ENCODE measurements around the gene HOXA6. TPM values are rescaled to one million over a fixed set of nuclear protein-coding genes. Genes with fewer than 3 reads are reported as not detected.

Gene HOXA6
- total RNA-seq, 1 experiment from 2014 or later = not detected

DNA sequence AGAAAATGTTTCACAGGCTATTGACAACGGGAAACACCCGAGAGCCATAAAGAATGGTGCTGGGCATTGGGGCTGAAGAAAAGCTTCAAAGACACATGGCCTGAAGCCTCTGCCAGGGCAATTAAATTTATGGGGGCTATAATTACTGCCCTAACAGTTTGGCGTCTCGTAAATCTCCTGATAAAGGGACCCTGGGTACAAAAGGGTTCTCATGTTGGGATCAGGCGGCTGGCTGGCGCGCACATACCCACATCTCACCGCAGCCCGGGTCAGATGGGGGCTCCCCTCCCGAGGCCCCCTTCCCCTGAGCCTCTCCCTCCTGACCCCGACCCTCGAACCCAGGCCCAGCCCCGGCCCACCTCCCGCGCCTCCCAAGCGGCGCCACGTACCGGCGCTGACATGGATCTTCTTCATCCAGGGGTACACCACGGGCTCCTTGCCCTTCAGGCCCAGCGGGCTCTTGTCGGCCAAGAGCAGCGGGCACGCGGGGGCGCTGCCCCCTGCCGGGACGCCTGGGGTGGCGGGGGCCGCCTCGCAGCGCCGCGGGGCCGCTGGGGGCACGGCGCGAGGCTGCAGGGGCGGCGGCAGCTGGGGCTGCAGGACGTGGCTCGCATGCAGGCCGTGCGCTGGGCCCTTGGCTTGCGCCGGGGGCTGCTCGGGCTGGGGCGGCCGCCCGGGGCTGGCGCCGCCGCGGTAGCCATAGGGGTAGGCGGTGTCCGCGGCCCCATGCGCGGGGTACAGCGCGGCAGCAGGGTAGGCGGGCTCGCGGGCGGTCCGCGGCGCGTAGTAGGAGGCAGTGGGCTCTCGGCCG, 17.6 kb downstream of the HOXA6 start:
- peak; percentile 39 for ATAC-seq
- Mint-ChIP-seq H3K4me3 (no peak overlapping the region), H3K27me3 (ENCODE audit: low read depth) (peaks cover 96% of the 10 kb centered on the region), H3K36me3 (no peaks in the 10 kb centered on the region; the same call in 1 of the 2 replicates), H3K27ac (no peak overlapping the region), H3K9me3 (no peaks in the 10 kb centered on the region), H3K4me1 (peaks cover 9% of the 10 kb centered on the region; the same call in 1 of the 2 replicates)
- POLR2A ChIA-PET = no interaction called here
- TF ChIP-seq, protein P1, sequence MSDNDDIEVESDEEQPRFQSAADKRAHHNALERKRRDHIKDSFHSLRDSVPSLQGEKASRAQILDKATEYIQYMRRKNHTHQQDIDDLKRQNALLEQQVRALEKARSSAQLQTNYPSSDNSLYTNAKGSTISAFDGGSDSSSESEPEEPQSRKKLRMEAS (CRISPR knock-in tag; IDR thresholded peaks at IDR 0.05) = no peak
- TF ChIP-seq ETV6 (CRISPR knock-in tag; IDR thresholded peaks at IDR 0.05) (no peak), ZNF232 (CRISPR knock-in tag; IDR thresholded peaks at IDR 0.05) (no peak), ZNF263 (CRISPR knock-in tag; IDR thresholded peaks at IDR 0.05; ENCODE audit: low read depth) (no peak), PRRX2 (CRISPR knock-in tag; IDR thresholded peaks at IDR 0.05) (no peak), ZNF423 (CRISPR knock-in tag; IDR thresholded peaks at IDR 0.05) (no peak)
- TF ChIP-seq, protein P2, sequence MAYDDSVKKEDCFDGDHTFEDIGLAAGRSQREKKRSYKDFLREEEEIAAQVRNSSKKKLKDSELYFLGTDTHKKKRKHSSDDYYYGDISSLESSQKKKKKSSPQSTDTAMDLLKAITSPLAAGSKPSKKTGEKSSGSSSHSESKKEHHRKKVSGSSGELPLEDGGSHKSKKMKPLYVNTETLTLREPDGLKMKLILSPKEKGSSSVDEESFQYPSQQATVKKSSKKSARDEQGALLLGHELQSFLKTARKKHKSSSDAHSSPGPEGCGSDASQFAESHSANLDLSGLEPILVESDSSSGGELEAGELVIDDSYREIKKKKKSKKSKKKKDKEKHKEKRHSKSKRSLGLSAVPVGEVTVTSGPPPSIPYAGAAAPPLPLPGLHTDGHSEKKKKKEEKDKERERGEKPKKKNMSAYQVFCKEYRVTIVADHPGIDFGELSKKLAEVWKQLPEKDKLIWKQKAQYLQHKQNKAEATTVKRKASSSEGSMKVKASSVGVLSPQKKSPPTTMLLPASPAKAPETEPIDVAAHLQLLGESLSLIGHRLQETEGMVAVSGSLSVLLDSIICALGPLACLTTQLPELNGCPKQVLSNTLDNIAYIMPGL (CRISPR knock-in tag; IDR thresholded peaks at IDR 0.05) = no peak
- TF ChIP-seq, protein P3, sequence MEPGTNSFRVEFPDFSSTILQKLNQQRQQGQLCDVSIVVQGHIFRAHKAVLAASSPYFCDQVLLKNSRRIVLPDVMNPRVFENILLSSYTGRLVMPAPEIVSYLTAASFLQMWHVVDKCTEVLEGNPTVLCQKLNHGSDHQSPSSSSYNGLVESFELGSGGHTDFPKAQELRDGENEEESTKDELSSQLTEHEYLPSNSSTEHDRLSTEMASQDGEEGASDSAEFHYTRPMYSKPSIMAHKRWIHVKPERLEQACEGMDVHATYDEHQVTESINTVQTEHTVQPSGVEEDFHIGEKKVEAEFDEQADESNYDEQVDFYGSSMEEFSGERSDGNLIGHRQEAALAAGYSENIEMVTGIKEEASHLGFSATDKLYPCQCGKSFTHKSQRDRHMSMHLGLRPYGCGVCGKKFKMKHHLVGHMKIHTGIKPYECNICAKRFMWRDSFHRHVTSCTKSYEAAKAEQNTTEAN (CRISPR knock-in tag; IDR thresholded peaks at IDR 0.05) = no peak
- TF ChIP-seq, protein P4, sequence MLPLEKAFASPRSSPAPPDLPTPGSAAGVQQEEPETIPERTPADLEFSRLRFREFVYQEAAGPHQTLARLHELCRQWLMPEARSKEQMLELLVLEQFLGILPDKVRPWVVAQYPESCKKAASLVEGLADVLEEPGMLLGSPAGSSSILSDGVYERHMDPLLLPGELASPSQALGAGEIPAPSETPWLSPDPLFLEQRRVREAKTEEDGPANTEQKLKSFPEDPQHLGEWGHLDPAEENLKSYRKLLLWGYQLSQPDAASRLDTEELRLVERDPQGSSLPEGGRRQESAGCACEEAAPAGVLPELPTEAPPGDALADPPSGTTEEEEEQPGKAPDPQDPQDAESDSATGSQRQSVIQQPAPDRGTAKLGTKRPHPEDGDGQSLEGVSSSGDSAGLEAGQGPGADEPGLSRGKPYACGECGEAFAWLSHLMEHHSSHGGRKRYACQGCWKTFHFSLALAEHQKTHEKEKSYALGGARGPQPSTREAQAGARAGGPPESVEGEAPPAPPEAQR (CRISPR knock-in tag; IDR thresholded peaks at IDR 0.05) = no peak
- TF ChIP-seq, protein P5, sequence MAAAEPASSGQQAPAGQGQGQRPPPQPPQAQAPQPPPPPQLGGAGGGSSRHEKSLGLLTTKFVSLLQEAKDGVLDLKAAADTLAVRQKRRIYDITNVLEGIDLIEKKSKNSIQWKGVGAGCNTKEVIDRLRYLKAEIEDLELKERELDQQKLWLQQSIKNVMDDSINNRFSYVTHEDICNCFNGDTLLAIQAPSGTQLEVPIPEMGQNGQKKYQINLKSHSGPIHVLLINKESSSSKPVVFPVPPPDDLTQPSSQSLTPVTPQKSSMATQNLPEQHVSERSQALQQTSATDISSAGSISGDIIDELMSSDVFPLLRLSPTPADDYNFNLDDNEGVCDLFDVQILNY (CRISPR knock-in tag; IDR thresholded peaks at IDR 0.05) = no peak
- TF ChIP-seq, protein P6, sequence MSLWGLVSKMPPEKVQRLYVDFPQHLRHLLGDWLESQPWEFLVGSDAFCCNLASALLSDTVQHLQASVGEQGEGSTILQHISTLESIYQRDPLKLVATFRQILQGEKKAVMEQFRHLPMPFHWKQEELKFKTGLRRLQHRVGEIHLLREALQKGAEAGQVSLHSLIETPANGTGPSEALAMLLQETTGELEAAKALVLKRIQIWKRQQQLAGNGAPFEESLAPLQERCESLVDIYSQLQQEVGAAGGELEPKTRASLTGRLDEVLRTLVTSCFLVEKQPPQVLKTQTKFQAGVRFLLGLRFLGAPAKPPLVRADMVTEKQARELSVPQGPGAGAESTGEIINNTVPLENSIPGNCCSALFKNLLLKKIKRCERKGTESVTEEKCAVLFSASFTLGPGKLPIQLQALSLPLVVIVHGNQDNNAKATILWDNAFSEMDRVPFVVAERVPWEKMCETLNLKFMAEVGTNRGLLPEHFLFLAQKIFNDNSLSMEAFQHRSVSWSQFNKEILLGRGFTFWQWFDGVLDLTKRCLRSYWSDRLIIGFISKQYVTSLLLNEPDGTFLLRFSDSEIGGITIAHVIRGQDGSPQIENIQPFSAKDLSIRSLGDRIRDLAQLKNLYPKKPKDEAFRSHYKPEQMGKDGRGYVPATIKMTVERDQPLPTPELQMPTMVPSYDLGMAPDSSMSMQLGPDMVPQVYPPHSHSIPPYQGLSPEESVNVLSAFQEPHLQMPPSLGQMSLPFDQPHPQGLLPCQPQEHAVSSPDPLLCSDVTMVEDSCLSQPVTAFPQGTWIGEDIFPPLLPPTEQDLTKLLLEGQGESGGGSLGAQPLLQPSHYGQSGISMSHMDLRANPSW (CRISPR knock-in tag; conservative IDR thresholded peaks at IDR 0.05; ENCODE audit: low read depth) = no peak
- DNase-seq (ENCODE audit: low spot score) = no peak
- CTCF ChIA-PET = interaction anchor here (1.0 to 2.6 kb wide), 3 partner anchors 13 to 50 kb away, joined by 3 to 7 read pairs (median 4); no protein-coding TSS in a partner anchor

DNA sequence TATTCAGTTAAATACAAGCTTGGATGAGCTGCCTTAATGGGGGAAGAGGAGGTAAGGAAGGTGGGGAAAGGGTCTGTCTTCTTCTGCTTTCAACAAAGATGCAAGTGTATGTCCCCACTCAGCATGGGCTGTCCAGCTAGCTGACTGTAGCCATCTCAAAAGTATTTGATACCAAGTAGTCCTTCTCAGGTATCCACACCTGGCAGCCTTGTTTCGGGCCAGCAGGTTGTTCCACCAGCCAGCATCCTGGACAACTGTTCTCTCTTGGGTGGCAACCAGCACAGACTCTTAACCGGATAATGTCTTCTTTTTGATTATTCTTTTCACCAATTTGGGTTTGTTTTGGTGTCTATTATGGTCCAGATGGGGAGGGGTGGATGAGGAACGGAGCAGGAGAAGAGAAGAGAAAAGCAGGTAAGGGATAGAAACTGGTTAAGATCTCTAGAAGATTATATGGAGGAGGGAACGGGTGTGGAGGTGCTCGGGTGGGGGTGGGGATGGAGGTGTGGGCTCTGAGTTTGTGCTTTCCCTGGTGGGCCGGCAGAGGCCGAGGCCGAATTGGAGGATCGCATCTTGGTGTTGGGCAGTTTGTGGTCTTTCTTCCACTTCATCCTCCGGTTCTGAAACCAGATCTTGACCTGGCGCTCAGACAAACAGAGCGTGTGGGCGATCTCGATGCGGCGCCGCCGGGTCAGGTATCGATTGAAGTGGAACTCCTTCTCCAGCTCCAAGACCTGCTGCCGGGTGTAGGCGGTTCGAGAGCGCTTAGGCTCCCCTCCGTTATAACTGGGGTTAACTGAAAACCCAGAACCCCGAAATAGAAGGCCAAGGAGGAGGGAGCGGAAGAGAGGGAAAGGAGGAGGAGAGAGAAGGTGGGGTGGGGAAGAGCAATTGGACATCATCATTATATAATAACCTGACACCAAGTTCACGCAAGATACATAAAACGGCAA, 18.5 kb downstream of the HOXA6 start:
- Mint-ChIP-seq H3K27me3 (ENCODE audit: low read depth) (peaks cover 96% of the 10 kb centered on the region), H3K4me3 (peak overlapping the region; percentile 2; the same call in 1 of the 2 replicates), H3K36me3 (no peaks in the 10 kb centered on the region; the same call in 1 of the 2 replicates), H3K27ac (no peak overlapping the region), H3K4me1 (peaks cover 12% of the 10 kb centered on the region), H3K9me3 (no peaks in the 10 kb centered on the region)
- ATAC-seq (no peak), DNase-seq (ENCODE audit: low spot score) (no peak)
- ChIA-PET POLR2A (interaction anchor here (0.5 kb wide), 1 partner anchor 278 kb away, joined by 3 read pairs; no protein-coding TSS in a partner anchor), CTCF (interaction anchor here (1.1 to 2.6 kb wide), 3 partner anchors 32 to 51 kb away, joined by 5 to 7 read pairs (median 6); no protein-coding TSS in a partner anchor)
- TF ChIP-seq, protein P7, sequence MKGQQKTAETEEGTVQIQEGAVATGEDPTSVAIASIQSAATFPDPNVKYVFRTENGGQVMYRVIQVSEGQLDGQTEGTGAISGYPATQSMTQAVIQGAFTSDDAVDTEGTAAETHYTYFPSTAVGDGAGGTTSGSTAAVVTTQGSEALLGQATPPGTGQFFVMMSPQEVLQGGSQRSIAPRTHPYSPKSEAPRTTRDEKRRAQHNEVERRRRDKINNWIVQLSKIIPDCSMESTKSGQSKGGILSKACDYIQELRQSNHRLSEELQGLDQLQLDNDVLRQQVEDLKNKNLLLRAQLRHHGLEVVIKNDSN (CRISPR knock-in tag; IDR thresholded peaks at IDR 0.05) = no peak
- TF ChIP-seq, protein P8, sequence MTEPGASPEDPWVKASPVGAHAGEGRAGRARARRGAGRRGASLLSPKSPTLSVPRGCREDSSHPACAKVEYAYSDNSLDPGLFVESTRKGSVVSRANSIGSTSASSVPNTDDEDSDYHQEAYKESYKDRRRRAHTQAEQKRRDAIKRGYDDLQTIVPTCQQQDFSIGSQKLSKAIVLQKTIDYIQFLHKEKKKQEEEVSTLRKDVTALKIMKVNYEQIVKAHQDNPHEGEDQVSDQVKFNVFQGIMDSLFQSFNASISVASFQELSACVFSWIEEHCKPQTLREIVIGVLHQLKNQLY (CRISPR knock-in tag; IDR thresholded peaks at IDR 0.05) = no peak
- TF ChIP-seq JUN (CRISPR knock-in tag; IDR thresholded peaks at IDR 0.05) = no peak
- TF ChIP-seq, protein P9, sequence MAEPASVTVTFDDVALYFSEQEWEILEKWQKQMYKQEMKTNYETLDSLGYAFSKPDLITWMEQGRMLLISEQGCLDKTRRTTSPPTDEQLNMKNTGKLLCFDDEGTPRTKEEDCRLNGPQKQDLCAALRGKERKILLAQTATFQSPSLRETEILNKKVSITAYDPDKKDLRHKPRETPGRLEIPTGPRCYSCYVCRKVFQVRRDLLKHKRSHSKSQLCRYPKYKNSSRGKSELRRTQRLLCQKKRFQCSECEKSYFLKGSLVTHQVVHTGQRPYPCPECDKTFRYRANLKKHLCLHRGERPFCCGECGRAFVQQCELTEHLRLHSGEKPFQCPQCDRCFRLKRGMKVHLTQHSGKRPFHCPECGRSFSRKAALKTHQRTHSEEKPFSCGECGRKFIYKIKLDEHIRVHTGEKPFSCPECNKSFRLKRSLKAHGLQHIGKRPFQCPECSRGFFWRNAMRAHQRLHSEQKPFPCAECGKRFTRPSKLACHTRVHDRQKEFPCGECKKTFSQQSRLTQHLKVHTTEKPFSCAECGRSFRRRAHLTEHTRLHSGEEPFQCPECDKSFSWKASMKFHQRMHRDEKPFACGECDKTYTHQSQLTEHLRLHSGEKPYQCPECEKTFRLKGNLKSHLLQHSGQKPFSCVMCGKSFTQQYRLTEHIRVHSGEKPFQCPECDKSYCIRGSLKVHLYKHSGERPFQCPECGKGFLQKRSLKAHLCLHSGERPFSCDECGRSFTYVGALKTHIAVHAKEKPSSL (CRISPR knock-in tag; conservative IDR thresholded peaks at IDR 0.05) = no peak
- TF ChIP-seq, protein P10, sequence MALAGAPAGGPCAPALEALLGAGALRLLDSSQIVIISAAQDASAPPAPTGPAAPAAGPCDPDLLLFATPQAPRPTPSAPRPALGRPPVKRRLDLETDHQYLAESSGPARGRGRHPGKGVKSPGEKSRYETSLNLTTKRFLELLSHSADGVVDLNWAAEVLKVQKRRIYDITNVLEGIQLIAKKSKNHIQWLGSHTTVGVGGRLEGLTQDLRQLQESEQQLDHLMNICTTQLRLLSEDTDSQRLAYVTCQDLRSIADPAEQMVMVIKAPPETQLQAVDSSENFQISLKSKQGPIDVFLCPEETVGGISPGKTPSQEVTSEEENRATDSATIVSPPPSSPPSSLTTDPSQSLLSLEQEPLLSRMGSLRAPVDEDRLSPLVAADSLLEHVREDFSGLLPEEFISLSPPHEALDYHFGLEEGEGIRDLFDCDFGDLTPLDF (CRISPR knock-in tag; IDR thresholded peaks at IDR 0.05) = no peak
- TF ChIP-seq TEAD4 (CRISPR knock-in tag; IDR thresholded peaks at IDR 0.05) = no peak
